ENCODE results near the gene ERLEC1. TPM values are rescaled to one million over a fixed set of nuclear protein-coding genes. Genes with fewer than 3 reads are reported as not detected.

Gene ERLEC1
- 38.6 and 83.5 TPM in 2 replicates for total RNA-seq (ENCODE audit: low replicate concordance)

GRCh38 chr2:53786705-53787613 is at the start of gene ERLEC1, which contains the start of gene ASB3:
Gene ERLEC1 (plus strand): TSS chr2:53787044. CDS start chr2:53787211, 167 bp downstream.
Gene ASB3 (minus strand): TSS chr2:53786953. CDS start chr2:53765572, 21,381 bp downstream.

GRCh38 chr2:53767405-53768241 is 19.2 kb upstream of the ERLEC1 start, which contains the start of gene CHAC2:
Gene CHAC2 (plus strand): TSS chr2:53767804. CDS start chr2:53767887, 83 bp downstream.

GRCh38 chr2:53859206-53860181 is 72.7 kb downstream of the ERLEC1 start, which contains the start of gene GPR75:
Gene GPR75 (minus strand): TSS chr2:53859967. CDS start chr2:53854756, 5,211 bp downstream.

Other genes with a start within 250 kb of the ERLEC1 start
- gene CHAC2, start 19.2 kb upstream of the ERLEC1 start, total RNA-seq (ENCODE audit: low replicate concordance): 0.47 and 2.2 TPM in 2 replicates
- 26.2 and 27.3 TPM in 2 replicates for gene ASB3, start 91 bp upstream of the ERLEC1 start, total RNA-seq (ENCODE audit: low replicate concordance)
- 0.38 and 1.4 TPM in 2 replicates for gene GPR75, start 72.9 kb downstream of the ERLEC1 start, total RNA-seq (ENCODE audit: low replicate concordance)
- 6.4 and 24.1 TPM in 2 replicates for gene PSME4, start 183.9 kb downstream of the ERLEC1 start, total RNA-seq (ENCODE audit: low replicate concordance)

Measured in smooth muscle cell of the coronary artery (primary cell).